GM19468 (cell line): ENCODE measurements around the gene RTL1.

Experiments
- ATAC-seq: cut with Tn5 transposase; IDR thresholded peaks from one replicate; pipeline ENCODE4 v1.9.1; 2021; ENCODE audit warnings: mild to moderate bottlenecking, moderate library complexity, moderate number of reproducible peaks; ENCODE audit not compliant: unreplicated experiment; ENCODE audit errors: extremely low read depth

The RTL1 gene

GRCh38 chr14:100854435-100854834 lies 49.1 kb downstream of the RTL1 start:
- ATAC-seq = no peak

GRCh38 chr14:100851946-100852620 lies 51.4 kb downstream of the RTL1 start:
- ATAC-seq = no peak

- ATAC-seq = no peak
Observed at GRCh38 chr14:100851586-100851916, 52.0 kb downstream of the RTL1 start.

GRCh38 chr14:100850841-100851585 lies 52.5 kb downstream of the RTL1 start:
- ATAC-seq = no peak

GRCh38 chr14:100849115-100849781 lies 54.3 kb downstream of the RTL1 start:
- no peak for ATAC-seq

- ATAC-seq = no peak
Observed at GRCh38 chr14:100846309-100846859, 57.1 kb downstream of the RTL1 start.

- no peak for ATAC-seq
Observed at GRCh38 chr14:100845341-100845740, 58.2 kb downstream of the RTL1 start.

- ATAC-seq = no peak
Observed at GRCh38 chr14:100844846-100845245, 58.7 kb downstream of the RTL1 start.

GRCh38 chr14:100844421-100844820 lies 59.1 kb downstream of the RTL1 start:
- no peak for ATAC-seq

GRCh38 chr14:100844082-100844408 lies 59.5 kb downstream of the RTL1 start:
- no peak for ATAC-seq

GRCh38 chr14:100842799-100843198 lies 60.7 kb downstream of the RTL1 start:
- ATAC-seq = no peak

- ATAC-seq = no peak
Observed at GRCh38 chr14:100841761-100842403, 61.6 kb downstream of the RTL1 start.

GRCh38 chr14:100841066-100841760 lies 62.3 kb downstream of the RTL1 start:
- no peak for ATAC-seq

- ATAC-seq = no peak
Observed at GRCh38 chr14:100840286-100841065, 63.0 kb downstream of the RTL1 start.

- ATAC-seq = no peak
Observed at GRCh38 chr14:100839681-100840111, 63.8 kb downstream of the RTL1 start.

- ATAC-seq = no peak
Observed at GRCh38 chr14:100839315-100839585, 64.3 kb downstream of the RTL1 start.

GRCh38 chr14:100838493-100839314 lies 64.8 kb downstream of the RTL1 start:
- no peak for ATAC-seq

GRCh38 chr14:100837805-100838350 lies 65.6 kb downstream of the RTL1 start:
- no peak for ATAC-seq
